Liver (tissue), 3 donors: ENCODE data around the gene LRRC46.

Experiments used
- EGR1 ChIP-seq, 2 donors: IDR thresholded peaks; 2 replicates each; pipeline ENCODE4 v1.6.1; 2016 to 2018; ENCODE audit warnings: antibody characterized with exemption in 2 of 2, low read depth in 2 of 2
- FOXA1 ChIP-seq: IDR thresholded peaks from 2 replicates; pipeline ENCODE4 v1.6.1; 2016; ENCODE audit warnings: antibody characterized with exemption
- GABPA ChIP-seq, 2 donors: IDR thresholded peaks in 1 of 2; conservative IDR thresholded peaks in 1 of 2; 2 replicates each; pipeline ENCODE4 v1.6.1; 2016; ENCODE audit warnings: antibody characterized with exemption in 2 of 2, mild to moderate bottlenecking in 1 of 2, moderate library complexity in 1 of 2
- RAD21 ChIP-seq, 2 donors: IDR thresholded peaks; 2 replicates each; pipeline ENCODE4 v1.6.1; 2016; ENCODE audit warnings: antibody characterized with exemption in 2 of 2, mild to moderate bottlenecking in 2 of 2
- SP1 ChIP-seq: IDR thresholded peaks from 2 replicates; pipeline ENCODE4 v1.6.1; 2018; ENCODE audit warnings: antibody characterized with exemption, mild to moderate bottlenecking
- TAF1 ChIP-seq: conservative IDR thresholded peaks from 2 replicates; pipeline ENCODE4 v1.6.1; 2016; ENCODE audit warnings: antibody characterized with exemption, mild to moderate bottlenecking
- YY1 ChIP-seq: IDR thresholded peaks from 2 replicates; pipeline ENCODE4 v1.6.1; 2016; ENCODE audit warnings: antibody characterized with exemption, mild to moderate bottlenecking
- TF ChIP-seq, protein P1 (sequence below): fragments of 150-350 bp; IDR thresholded peaks from 2 replicates; pipeline ENCODE4 v1.5.1; 2017; ENCODE audit warnings: improper control_type of control experiment, low read depth, low read length; ENCODE audit not compliant: missing input control
- TF ChIP-seq, protein P2 (sequence below): IDR thresholded peaks from 2 replicates; pipeline ENCODE4 v1.6.1; 2016; ENCODE audit warnings: antibody characterized with exemption, mild to moderate bottlenecking
- TF ChIP-seq, protein P3 (sequence below): IDR thresholded peaks from 2 replicates; pipeline ENCODE4 v1.6.1; 2016; ENCODE audit warnings: antibody characterized with exemption
- donor health status: healthy.
- donor health status: healthy.

DNA sequence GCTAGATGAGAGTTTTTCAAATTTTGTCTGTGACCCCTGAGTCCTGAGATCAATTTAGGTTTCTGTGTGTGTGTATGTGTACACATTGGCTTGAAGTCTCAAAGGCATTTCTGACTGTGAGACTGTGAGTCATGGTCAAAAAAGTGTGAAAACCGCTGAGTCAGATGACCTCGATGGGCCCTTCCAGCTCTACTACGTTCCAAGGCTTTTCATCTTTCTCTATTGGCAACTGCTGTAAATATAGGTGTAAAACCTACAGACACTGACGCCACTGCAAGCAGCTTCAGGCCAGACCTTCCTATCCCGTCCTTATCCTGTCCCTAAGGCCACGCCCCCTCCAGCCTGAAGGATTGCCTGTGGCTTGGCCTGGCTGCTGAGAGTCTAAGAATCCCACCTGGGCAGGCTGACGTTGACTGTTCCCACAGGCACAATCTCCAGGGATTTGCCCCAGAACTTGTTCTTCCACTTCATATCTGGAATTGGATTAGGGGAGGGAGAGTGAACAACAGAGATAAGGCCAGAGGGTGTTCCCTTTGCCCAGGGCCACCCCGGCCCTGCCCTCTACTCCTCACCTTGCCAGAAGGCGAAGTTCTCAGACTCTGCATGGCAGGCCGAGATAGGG is 21.2 kb upstream of the LRRC46 start:
- TF ChIP-seq YY1 (no peak), EGR1 (IDR thresholded peaks at IDR 0.05; ENCODE audit: low read depth in 2 of 2) (no peak), GABPA (IDR thresholded peaks at IDR 0.05 in 1 of 2, conservative IDR thresholded peaks at IDR 0.05 in 1 of 2) (no peak), RAD21 (IDR thresholded peaks at IDR 0.05) (no peak), TAF1 (no peak), SP1 (no peak), FOXA1 (no peak)
- TF ChIP-seq, protein P1, sequence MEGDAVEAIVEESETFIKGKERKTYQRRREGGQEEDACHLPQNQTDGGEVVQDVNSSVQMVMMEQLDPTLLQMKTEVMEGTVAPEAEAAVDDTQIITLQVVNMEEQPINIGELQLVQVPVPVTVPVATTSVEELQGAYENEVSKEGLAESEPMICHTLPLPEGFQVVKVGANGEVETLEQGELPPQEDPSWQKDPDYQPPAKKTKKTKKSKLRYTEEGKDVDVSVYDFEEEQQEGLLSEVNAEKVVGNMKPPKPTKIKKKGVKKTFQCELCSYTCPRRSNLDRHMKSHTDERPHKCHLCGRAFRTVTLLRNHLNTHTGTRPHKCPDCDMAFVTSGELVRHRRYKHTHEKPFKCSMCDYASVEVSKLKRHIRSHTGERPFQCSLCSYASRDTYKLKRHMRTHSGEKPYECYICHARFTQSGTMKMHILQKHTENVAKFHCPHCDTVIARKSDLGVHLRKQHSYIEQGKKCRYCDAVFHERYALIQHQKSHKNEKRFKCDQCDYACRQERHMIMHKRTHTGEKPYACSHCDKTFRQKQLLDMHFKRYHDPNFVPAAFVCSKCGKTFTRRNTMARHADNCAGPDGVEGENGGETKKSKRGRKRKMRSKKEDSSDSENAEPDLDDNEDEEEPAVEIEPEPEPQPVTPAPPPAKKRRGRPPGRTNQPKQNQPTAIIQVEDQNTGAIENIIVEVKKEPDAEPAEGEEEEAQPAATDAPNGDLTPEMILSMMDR, result no peak
- TF ChIP-seq, protein P2, sequence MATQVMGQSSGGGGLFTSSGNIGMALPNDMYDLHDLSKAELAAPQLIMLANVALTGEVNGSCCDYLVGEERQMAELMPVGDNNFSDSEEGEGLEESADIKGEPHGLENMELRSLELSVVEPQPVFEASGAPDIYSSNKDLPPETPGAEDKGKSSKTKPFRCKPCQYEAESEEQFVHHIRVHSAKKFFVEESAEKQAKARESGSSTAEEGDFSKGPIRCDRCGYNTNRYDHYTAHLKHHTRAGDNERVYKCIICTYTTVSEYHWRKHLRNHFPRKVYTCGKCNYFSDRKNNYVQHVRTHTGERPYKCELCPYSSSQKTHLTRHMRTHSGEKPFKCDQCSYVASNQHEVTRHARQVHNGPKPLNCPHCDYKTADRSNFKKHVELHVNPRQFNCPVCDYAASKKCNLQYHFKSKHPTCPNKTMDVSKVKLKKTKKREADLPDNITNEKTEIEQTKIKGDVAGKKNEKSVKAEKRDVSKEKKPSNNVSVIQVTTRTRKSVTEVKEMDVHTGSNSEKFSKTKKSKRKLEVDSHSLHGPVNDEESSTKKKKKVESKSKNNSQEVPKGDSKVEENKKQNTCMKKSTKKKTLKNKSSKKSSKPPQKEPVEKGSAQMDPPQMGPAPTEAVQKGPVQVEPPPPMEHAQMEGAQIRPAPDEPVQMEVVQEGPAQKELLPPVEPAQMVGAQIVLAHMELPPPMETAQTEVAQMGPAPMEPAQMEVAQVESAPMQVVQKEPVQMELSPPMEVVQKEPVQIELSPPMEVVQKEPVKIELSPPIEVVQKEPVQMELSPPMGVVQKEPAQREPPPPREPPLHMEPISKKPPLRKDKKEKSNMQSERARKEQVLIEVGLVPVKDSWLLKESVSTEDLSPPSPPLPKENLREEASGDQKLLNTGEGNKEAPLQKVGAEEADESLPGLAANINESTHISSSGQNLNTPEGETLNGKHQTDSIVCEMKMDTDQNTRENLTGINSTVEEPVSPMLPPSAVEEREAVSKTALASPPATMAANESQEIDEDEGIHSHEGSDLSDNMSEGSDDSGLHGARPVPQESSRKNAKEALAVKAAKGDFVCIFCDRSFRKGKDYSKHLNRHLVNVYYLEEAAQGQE, result no peak
- TF ChIP-seq, protein P3, sequence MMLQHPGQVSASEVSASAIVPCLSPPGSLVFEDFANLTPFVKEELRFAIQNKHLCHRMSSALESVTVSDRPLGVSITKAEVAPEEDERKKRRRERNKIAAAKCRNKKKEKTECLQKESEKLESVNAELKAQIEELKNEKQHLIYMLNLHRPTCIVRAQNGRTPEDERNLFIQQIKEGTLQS, result no peak
